Measurements from ENCODE around the gene IL17RE.

The IL17RE gene

DNA sequence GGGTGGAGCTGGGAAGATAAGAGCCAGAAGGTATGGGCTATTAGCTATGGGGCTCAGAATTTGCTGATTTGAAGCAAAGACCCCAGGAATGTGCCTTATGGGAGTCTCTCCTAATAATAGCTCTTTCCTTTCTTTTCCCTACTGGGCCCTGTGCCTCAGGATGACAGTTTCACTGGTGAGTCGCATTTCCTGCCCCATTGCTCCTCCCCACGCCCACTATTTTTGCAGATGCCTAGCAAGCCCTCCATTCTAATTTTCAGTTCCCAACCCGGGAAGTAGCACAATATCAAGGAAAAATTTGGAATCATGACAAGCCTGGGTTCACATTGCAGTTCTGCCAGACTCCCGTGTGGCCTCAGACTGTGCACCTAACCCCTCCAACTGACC, 583 bp downstream of the IL17RE start:
- in situ Hi-C loops (cut with HindIII; ENCODE audit: low sequenced_read_pairs) = loop anchor here (5.0 kb wide), 1 partner anchor 51 kb away; no protein-coding TSS in a partner anchor

DNA sequence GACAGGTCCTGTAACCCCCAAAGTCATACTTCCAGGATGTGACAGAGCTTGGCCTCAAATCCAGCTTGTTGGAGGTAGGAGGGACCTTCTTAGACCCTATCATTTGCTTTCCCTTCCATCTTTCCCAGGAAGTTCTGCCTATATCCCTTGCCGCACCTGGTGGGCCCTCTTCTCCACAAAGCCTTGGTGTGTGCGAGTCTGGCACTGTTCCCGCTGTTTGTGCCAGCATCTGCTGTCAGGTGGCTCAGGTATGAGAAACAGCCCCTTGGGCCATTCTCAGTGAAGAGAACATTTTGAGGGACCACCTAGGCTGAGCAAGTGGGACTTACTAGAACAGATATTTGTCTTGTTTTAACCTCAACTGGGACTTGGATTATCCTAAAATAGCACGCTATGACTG, 1.3 kb downstream of the IL17RE start:
- in situ Hi-C loops (cut with HindIII; ENCODE audit: low sequenced_read_pairs) = loop anchor here (5.0 kb wide), 1 partner anchor 52 kb away; no protein-coding TSS in a partner anchor

DNA sequence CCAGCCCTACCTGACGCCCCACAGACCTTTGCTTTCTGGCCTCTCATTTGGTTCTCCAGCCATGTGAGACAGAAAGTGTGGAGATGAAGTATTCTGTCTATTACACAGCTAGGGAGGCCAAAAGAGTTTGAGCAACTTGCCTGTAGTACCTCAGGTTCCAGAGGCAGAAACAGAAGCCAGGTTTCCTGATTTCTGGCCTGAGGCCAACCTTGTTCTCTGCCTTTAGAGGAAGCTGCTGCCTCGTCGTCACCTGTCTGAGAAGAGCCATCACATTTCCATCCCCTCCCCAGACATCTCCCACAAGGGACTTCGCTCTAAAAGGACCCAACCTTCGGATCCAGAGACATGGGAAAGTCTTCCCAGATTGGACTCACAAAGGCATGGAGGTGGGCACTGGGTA, 3.8 kb downstream of the IL17RE start:
- in situ Hi-C loops (cut with HindIII; ENCODE audit: low sequenced_read_pairs) = no loop called here

DNA sequence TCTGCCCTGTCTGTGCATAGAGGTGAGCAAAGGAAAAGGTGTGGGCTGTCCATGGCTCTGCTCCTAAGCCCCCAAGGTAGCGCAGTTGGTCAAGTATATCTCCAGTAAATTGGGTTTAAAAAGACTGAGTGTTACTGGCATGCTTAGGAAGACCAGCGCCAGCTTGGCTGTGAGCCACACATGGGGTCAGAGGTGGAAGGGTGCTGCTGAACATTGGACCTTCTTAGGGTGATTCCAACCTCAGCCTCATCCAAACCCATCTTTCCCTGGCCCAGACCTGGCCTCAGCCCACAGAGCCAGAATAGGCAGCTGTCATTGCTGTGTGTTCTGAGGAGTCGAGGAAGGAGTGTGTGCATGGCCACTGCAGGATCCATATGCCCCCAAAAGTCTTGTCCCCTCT, 5.6 kb downstream of the IL17RE start:
- in situ Hi-C loops (cut with HindIII; ENCODE audit: low sequenced_read_pairs) = no loop called here

DNA sequence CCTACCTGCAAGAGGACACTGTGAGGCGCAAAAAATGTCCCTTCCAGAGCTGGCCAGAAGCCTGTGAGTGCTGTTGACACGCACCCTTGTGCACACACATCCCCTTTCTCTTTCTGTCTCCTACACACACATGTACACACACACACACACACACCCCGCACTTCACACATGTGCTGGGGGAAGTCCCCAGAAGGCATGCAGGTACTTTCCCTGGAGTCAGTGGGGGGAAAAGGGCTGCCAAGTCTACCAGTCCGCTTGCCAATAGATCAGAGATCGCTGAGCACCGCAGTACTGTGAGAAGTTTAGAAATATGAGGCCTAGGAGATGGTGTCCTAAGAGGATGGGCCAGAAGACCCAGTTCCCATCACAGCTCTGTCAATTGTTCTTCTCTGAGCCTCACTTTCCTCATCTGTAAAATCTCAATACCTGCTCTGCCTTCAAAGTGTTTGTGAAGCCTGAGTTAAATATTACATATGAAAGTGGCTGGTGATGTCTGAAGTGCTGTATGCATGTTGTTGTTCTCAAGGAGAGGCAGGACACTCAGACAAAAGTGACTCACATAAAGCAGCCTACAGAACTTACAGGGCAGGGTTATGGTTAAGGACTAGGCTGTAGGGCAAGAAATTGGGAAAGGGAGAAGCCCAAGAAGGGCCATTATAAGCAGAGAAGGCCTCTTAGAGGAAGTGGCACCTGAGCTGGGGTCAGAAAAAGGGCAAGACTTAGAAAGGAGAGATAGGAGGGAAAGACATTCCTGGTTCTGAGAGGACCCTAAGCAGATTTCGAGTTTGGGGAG, 6.8 kb downstream of the IL17RE start:
- in situ Hi-C loops (cut with HindIII; ENCODE audit: low sequenced_read_pairs) = no loop called here

DNA sequence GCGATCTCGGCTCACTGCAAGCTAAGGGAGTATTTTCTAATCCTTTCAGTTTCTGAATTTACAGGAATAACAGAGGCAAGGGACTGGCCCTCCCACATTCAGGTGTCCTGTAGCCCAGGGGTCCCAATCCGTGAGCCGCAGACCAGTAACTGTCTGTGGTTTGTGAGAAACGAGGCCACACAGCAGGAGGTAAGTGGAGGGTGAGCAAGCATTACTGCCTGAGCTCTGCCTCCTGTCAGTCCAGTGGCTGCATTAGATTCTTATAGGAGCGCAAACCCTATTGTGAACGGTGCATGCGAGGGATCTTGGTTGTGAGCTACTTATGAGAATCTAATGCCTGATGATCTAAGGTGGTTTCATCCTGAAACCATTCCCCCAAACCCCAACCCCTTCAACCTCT, 9.2 kb downstream of the IL17RE start:
- in situ Hi-C loops (cut with HindIII; ENCODE audit: low sequenced_read_pairs) = no loop called here

DNA sequence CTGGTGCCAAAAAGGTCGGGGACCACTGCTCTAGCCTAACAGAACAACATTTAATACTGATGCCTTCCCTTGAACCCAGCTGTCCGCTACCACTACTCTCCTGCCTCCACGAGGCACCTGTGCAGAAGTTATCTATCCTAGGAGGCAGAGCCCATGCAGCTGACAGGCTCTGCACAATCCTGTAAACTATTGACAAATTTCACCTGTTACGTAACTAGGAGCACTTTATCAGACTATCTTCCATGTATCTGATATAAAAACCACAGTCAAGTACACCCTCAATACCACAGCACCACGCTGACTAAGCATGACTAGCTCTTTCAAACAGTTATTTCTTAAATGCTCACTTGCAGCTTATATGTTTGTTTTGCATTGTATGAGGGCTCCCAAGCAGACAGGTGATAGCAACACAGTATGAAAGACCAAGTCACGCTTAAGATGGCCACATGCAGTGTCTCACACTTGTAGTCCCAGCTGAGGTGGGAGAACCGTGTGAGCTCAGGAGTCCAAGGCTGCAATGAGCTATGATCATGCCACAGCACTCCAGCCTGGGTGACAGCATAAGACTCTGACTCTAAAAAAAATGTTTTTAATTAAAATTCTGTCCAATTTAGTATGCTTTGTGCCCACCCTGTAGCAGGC, 9.8 kb downstream of the IL17RE start:
- in situ Hi-C loops (cut with HindIII; ENCODE audit: low sequenced_read_pairs) = no loop called here

DNA sequence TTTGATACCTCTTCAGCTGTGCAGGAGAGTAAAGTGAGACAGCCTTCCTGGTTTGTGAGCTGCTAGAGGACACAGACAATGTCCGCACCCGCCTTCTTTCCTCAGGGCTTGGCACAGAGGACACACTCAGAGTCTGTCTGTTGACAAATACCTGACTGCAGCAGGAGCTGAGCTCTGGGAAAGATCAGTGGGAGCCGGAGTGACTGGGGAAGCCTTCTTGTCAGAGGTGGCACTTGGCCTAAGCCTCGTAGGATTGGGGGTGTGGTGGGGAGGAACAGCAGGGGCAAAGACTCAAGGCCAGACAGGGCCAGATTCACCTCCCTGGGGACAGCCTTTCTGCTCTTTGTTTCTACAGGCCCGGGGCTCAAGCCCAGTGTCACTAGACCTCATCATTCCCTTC, 11.0 kb downstream of the IL17RE start:
- in situ Hi-C loops (cut with HindIII; ENCODE audit: low sequenced_read_pairs) = no loop called here

DNA sequence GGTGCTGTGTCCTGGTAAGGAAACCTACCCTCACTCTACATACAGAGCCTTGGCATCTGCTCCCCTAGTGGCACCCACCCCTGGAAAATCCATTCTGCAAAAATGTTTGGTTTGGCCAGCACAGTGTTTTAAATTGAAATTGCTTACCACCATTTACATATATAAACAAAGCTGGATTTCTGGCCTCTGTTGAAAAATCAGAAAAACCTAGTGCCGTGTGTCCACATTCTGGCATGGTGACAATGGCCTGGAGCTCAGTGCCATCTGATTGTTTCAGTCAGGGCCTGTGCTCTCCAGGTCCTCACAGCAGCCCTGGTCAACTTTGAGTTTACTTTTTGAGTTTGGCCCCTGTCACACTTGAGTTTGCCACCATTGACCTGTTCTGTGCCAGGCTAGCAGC, 11.4 kb downstream of the IL17RE start:
- in situ Hi-C loops (cut with HindIII; ENCODE audit: low sequenced_read_pairs) = no loop called here

DNA sequence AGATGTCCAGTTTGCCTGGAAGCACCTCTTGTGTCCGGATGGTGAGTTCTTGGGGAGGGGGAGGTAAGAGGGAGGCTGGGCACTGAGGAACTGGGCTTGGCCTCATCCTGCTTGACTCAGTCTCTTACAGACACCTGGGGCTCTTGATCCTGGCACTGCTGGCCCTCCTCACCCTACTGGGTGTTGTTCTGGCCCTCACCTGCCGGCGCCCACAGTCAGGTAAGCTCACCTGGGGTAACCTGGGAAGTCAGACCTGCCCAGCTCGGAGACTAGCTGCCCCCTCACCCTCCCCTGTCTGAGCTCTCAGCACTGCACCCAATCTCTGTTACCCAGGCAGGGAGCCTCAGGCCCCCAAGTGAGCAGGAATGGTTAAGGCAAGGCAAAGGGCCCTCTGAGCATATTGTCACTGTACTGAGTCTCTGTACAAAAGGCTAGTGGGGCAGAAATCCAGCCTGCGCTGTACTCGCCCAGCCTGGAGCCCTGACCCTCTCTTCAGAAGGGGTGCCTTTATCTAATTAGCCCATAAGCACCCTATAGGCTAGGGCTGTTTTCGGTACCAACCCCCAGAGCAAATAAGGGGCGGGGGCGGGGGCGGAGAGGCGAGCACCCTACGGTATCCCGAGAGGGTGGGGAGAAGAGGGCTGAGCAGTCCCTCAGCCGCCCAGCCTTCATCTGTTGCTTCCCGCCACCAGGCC, 12.1 kb downstream of the IL17RE start:
- in situ Hi-C loops (cut with HindIII; ENCODE audit: low sequenced_read_pairs) = no loop called here

DNA sequence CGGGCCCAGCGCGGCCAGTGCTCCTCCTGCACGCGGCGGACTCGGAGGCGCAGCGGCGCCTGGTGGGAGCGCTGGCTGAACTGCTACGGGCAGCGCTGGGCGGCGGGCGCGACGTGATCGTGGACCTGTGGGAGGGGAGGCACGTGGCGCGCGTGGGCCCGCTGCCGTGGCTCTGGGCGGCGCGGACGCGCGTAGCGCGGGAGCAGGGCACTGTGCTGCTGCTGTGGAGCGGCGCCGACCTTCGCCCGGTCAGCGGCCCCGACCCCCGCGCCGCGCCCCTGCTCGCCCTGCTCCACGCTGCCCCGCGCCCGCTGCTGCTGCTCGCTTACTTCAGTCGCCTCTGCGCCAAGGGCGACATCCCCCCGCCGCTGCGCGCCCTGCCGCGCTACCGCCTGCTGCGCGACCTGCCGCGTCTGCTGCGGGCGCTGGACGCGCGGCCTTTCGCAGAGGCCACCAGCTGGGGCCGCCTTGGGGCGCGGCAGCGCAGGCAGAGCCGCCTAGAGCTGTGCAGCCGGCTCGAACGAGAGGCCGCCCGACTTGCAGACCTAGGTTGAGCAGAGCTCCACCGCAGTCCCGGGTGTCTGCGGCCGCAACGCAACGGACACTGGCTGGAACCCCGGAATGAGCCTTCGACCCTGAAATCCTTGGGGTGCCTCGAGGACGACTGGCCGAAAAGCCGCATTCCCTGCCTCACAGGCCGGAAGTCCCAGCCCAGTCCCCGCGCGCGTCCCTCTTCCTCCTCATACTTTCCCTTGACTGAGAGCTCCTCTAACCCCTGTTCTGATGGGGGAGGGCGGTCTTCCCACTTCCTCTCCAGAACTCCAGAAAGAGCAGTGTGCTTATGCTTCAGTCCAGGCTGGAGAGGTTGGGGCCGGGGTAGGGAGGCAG, 12.8 kb downstream of the IL17RE start:
- in situ Hi-C loops (cut with HindIII; ENCODE audit: low sequenced_read_pairs) = no loop called here

DNA sequence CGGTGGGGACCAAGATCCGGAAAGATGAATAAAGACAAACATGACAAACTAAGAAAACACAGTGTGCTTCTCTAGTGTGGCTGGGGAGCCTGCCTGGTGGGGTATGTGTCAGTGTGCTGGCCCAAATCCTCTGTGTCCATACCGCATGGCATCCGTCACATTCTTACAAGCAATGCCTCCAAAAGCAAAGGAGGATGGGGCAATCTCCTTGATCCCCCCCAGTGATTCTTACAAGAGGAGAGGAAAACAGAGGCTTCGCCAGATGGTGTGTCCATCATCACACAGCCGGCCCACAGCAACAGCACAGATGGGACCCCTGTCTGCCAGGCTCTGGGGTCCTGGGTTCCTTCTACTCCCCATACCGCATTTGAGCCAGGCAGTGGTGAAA, 13.7 kb downstream of the IL17RE start:
- in situ Hi-C loops (cut with HindIII; ENCODE audit: low sequenced_read_pairs) = no loop called here

DNA sequence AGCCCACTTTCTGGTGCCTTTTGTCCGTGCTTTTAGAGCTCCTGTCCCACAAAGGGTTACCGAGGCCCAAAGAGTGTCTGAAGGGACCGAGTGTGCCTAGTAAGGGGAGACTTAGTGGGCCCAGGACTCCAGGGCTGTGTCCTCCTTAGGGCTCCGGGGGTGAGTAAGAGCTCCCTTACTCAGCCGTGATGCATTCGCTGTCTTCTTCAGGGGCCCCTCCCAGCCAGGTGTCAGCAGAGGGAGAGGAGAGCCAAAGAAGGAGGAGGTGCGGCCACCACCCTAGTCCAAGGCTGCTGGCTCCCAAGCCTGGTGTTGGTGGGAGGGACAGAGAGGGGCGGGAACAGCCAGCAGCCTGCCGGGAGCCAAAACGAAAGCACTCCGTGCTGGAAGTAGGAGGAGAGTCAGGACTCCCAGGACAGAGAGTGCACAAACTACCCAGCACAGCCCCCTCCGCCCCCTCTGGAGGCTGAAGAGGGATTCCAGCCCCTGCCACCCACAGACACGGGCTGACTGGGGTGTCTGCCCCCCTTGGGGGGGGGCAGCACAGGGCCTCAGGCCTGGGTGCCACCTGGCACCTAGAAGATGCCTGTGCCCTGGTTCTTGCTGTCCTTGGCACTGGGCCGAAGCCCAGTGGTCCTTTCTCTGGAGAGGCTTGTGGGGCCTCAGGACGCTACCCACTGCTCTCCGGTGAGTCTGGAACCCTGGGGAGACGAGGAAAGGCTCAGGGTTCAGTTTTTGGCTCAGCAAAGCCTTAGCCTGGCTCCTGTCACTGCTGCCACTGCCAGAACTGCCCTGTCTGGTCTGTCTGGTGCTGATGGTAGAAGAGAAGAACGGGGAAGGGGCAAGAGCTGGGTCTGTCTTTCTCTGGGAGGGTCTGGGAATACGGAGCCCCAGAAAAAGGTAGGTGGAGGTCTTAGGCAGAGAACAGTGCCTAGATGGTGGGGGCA, 14.4 kb downstream of the IL17RE start, which contains the start of gene IL17RC:
TSS of gene IL17RC (plus strand) at position 365 of the 947 bp plus-strand sequence. CDS start at position 583, 218 bp downstream.
- in situ Hi-C loops (cut with HindIII; ENCODE audit: low sequenced_read_pairs) = no loop called here

DNA sequence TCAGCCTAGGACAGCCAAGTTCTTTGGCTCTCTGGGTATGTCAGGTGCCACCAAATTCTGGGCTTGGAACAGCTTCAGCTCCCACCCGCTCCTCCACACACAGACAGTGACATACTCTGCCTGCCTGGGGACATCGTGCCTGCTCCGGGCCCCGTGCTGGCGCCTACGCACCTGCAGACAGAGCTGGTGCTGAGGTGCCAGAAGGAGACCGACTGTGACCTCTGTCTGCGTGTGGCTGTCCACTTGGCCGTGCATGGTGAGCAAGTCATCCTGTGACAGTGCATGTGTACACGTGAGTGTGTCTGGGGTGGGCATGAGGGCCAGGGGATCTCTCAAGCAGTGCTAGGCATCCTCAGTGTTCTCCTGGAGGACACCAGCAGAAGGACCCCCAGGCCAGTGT, 15.2 kb downstream of the IL17RE start:
- in situ Hi-C loops (cut with HindIII; ENCODE audit: low sequenced_read_pairs) = no loop called here

DNA sequence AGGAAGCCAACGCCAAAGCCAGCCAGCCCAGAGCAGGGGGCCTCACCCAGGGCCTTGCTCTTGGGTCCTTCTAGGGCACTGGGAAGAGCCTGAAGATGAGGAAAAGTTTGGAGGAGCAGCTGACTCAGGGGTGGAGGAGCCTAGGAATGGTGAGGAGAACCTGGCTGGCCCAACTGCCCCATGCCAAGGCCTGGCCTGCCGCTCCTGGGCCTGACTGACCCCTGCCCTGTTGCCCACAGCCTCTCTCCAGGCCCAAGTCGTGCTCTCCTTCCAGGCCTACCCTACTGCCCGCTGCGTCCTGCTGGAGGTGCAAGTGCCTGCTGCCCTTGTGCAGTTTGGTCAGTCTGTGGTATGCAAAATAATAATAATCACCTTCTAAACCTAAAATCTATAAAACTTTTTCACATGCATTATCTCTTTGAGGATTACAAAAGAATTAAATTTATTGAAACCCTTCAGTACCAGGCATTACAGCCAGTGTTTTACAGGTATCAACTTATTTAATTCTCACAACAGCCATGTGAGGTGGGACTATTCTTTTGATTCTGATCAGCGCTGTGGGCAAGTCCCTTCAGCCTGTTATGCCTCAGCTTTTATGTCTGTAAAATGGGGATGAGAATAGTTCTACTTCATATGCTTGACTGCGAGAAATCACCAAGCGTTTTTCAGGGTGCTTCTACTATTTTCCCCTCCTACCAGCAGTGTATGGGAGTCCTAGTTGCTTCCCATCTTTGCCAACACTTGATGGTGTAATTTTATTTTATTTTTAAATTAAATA, 15.8 kb downstream of the IL17RE start:
- in situ Hi-C loops (cut with HindIII; ENCODE audit: low sequenced_read_pairs) = no loop called here

DNA sequence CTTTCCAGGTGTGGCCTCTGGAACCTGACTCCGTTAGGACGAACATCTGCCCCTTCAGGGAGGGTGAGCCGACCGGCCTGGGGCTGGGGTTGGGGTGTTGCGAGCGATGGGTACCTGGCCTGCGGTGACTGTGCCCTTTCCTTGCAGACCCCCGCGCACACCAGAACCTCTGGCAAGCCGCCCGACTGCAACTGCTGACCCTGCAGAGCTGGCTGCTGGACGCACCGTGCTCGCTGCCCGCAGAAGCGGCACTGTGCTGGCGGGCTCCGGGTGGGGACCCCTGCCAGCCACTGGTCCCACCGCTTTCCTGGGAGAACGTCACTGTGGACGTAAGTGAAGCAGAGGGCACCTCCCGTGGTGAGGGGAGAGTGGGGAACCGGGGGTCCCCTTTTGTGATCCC, 25.5 kb downstream of the IL17RE start:
- in situ Hi-C loops (cut with HindIII; ENCODE audit: low sequenced_read_pairs) = loop anchor here (5.0 kb wide), 1 partner anchor 76 kb away; no protein-coding TSS in a partner anchor

DNA sequence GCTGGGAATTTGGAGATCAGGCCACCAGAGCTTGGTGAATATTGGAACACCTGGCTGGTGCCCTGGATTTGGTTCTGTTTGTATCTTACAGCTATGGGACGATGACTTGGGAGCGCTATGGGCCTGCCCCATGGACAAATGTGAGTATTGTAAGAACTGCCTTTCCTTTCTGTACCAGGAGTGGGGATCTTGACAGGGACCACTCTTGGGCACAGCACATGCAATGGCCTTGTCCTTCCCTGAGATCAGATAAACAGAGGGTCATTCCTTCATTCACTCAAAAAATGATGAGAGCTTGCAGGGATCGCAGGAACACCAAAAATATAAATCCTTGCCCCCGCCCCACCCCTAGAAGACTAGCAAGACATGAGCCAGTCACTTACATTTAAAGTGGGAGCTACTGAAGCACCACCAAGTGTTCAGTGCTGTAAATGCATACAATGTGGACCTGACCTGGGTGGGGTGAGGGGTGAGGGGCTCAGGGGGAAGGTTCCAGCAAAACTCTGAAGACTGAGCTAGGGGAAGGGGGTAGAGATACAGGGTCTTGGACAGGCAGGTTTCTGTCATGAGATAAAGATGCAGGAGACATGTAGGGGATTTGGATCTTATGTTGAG, 28.3 kb downstream of the IL17RE start:
- in situ Hi-C loops (cut with HindIII; ENCODE audit: low sequenced_read_pairs) = loop anchor here (5.0 kb wide), 1 partner anchor 101 kb away; no protein-coding TSS in a partner anchor

DNA sequence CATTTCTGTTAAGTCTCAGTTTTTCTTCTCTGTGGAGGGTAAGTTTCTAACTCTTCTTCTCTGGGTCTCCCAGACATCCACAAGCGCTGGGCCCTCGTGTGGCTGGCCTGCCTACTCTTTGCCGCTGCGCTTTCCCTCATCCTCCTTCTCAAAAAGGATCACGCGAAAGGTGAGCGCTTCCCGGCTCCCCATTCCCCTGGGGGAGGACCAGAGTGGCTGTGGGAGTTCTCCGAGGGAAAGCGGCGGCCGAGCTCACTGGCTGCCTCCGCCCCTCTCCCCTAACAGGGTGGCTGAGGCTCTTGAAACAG, 29.8 kb downstream of the IL17RE start:
- in situ Hi-C loops (cut with HindIII; ENCODE audit: low sequenced_read_pairs) = loop anchor here (5.0 kb wide), 1 partner anchor 100 kb away; no protein-coding TSS in a partner anchor
